Fibroblast of lung (primary cell): ENCODE results near the gene PACSIN2.

Experiments used
- EZH2 ChIP-seq: IDR thresholded peaks from 2 replicates; pipeline ENCODE4 v1.5.1; 2012; ENCODE audit warnings: low read length, control low read depth, mild to moderate bottlenecking; ENCODE audit errors: missing control alignments
- TF ChIP-seq, protein P1 (sequence below), 2 donors: IDR thresholded peaks in 1 of 2; conservative IDR thresholded peaks in 1 of 2; 1 replicate in 1 of 2; 2 replicates in 1 of 2; pipeline ENCODE4 v1.5.1; 2011 to 2012; ENCODE audit warnings: low read length in 2 of 2, control low read depth in 1 of 2, inconsistent platforms in 1 of 2, low read depth in 1 of 2, mild to moderate bottlenecking in 1 of 2

DNA sequence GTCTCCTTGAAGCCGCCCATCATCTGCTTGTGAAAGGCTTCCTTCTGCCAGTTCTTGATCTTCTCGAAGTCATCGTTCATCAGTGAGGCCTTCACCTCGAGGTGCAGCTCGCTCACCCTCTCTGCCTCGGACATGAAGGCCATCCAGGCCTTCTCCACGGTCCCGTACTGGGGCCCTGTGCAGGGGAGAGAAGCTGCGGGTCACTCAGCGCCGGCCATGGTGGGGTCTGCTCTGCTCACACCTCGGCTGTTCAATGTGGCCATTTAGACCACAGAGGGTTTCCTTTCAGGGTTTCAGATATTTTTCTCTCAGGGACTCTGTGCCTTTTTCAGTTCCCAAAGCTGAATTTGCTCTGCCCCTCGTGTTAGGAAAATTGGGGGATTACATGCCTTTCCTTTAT is 123.9 kb downstream of the PACSIN2 start:
- TF ChIP-seq, protein P1, sequence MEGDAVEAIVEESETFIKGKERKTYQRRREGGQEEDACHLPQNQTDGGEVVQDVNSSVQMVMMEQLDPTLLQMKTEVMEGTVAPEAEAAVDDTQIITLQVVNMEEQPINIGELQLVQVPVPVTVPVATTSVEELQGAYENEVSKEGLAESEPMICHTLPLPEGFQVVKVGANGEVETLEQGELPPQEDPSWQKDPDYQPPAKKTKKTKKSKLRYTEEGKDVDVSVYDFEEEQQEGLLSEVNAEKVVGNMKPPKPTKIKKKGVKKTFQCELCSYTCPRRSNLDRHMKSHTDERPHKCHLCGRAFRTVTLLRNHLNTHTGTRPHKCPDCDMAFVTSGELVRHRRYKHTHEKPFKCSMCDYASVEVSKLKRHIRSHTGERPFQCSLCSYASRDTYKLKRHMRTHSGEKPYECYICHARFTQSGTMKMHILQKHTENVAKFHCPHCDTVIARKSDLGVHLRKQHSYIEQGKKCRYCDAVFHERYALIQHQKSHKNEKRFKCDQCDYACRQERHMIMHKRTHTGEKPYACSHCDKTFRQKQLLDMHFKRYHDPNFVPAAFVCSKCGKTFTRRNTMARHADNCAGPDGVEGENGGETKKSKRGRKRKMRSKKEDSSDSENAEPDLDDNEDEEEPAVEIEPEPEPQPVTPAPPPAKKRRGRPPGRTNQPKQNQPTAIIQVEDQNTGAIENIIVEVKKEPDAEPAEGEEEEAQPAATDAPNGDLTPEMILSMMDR (conservative IDR thresholded peaks at IDR 0.05 in 1 of 2, IDR thresholded peaks at IDR 0.05 in 1 of 2; ENCODE audit: low read depth in 1 of 2, low read length in 2 of 2), result no peak
- no peak for TF ChIP-seq EZH2
